A673 (cell line): ENCODE measurements around the gene PDCD1. TPM values are rescaled to one million over a fixed set of nuclear protein-coding genes. Genes with fewer than 3 reads are reported as not detected.

Experiments
- BruUV-seq: library from RNA; stranded (reverse); fragments of 400-500 nt; replicated peaks from 2 replicates; lab custom pipeline; 2021; lab: Mats Ljungman, UMichigan
- CTCF ChIA-PET: fragments of 300-600 bp; sonication (Branson Sonifier 250); formaldehyde crosslinking; loops from one replicate; lab custom pipeline; 2022; ENCODE audit warnings: antibody characterized with exemption; lab: Charles Lee
- POLR2A ChIA-PET: fragments of 300-600 bp; sonication (Branson Sonifier 250); formaldehyde crosslinking; loops from one replicate; lab custom pipeline; 2022; ENCODE audit warnings: antibody characterized with exemption; ENCODE audit not compliant: low non-redundant PET; lab: Charles Lee
- DNase-seq: peaks from one replicate; pipeline ENCODE4 v3.0.0-alpha.2; 2015; ENCODE audit warnings: low spot score
- H3K27ac ChIP-seq: fragments of 200-600 bp; sonication (generic); 2 replicates; pipeline ENCODE4 v1.5.1; 2016; ENCODE audit warnings: mixed run types, low read depth, mild to moderate bottlenecking, mixed read lengths, antibody characterized with exemption, low read length; ENCODE audit not compliant: poor library complexity, severe bottlenecking
- H3K27me3 ChIP-seq: fragments of 200-600 bp; sonication (generic); replicated peaks from 2 replicates; pipeline ENCODE4 v1.6.1; 2017; ENCODE audit warnings: mixed run types, low read depth, mild to moderate bottlenecking, mixed read lengths, antibody characterized with exemption, low read length; ENCODE audit not compliant: insufficient read depth, poor library complexity
- H3K36me3 ChIP-seq: fragments of 200-600 bp; sonication (generic); 2 replicates; pipeline ENCODE4 v1.6.1; 2016; ENCODE audit warnings: mixed run types, mild to moderate bottlenecking, mixed read lengths, antibody characterized with exemption, low read length; ENCODE audit not compliant: insufficient read depth, poor library complexity, severe bottlenecking
- H3K4me1 ChIP-seq: fragments of 200-600 bp; sonication (generic); 2 replicates; pipeline ENCODE4 v1.6.1; 2017; ENCODE audit warnings: mixed run types, mild to moderate bottlenecking, mixed read lengths, antibody characterized with exemption, low read length; ENCODE audit not compliant: insufficient read depth, poor library complexity, severe bottlenecking
- H3K4me3 ChIP-seq: fragments of 200-600 bp; sonication (generic); 2 replicates; pipeline ENCODE4 v1.5.1; 2016; ENCODE audit warnings: low read depth, mixed run types, mild to moderate bottlenecking, mixed read lengths, low read length; ENCODE audit not compliant: poor library complexity, severe bottlenecking
- H3K9me3 ChIP-seq: fragments of 200-600 bp; sonication (generic); 2 replicates; pipeline ENCODE4 v1.6.1; 2016; ENCODE audit warnings: mixed run types, low read depth, mild to moderate bottlenecking, mixed read lengths, antibody characterized with exemption, low read length; ENCODE audit not compliant: poor library complexity, severe bottlenecking
- CTCF ChIP-seq: fragments of 300-800, 200-600 bp; sonication (generic); conservative IDR thresholded peaks from 2 replicates; pipeline ENCODE4 v1.5.1; 2017; ENCODE audit warnings: low read depth, mild to moderate bottlenecking, antibody characterized with exemption, low read length, moderate library complexity, mixed read lengths
- EZH2 ChIP-seq: fragments of 200-600 bp; sonication (generic); IDR thresholded peaks from 2 replicates; pipeline ENCODE4 v1.6.1; 2017; ENCODE audit warnings: borderline replicate concordance, low read depth, mild to moderate bottlenecking, mixed read lengths, antibody characterized with exemption, low read length; ENCODE audit not compliant: poor library complexity, severe bottlenecking
- intact Hi-C: fragments of 100-400 bp; cut with micrococcal nuclease; formaldehyde crosslinking; loops from one replicate; pipeline ENCODE4 v1.10.0; 2022; ENCODE audit not compliant: unreplicated experiment
- total RNA-seq: library from RNA; stranded (reverse); gene quantifications from 2 replicates; pipeline ENCODE4 v1.2.3, GENCODE V29; 2021

The PDCD1 gene
- total RNA-seq, 1 experiment from 2014 or later, result 0.34 TPM

- intact Hi-C loops, result no loop called here
- CTCF ChIA-PET, result no interaction called here
These were observed 47.2 kb upstream of the PDCD1 start for GRCh38 chr2:241905716-241906377.

GRCh38 chr2:241904791-241905710 lies 46.4 kb upstream of the PDCD1 start:
- H3K9me3 ChIP-seq, result no peaks in the 10 kb centered on the region
- CTCF ChIA-PET, result no interaction called here
- H3K4me1 ChIP-seq, result no peaks in the 10 kb centered on the region
- no peak overlapping the region for H3K4me3 ChIP-seq
- peaks cover 3% of the 10 kb centered on the region for H3K36me3 ChIP-seq
- DNase-seq, result no peak
- TF ChIP-seq CTCF, result no peak
- POLR2A ChIA-PET, result no interaction called here
- BruUV-seq, result no TSS peak
- peak overlapping the region; percentile 30 for H3K27ac ChIP-seq
- no peaks in the 10 kb centered on the region for H3K27me3 ChIP-seq
- intact Hi-C loops, result no loop called here

More at GRCh38 chr2:241905716-241906377, 47.2 kb upstream of the PDCD1 start:
- no peak overlapping the region for H3K4me3 ChIP-seq
- POLR2A ChIA-PET, result no interaction called here
- H3K4me1 ChIP-seq, result no peaks in the 10 kb centered on the region
- no peak for TF ChIP-seq CTCF
- TF ChIP-seq EZH2, result no peak
- H3K36me3 ChIP-seq, result peaks cover 3% of the 10 kb centered on the region
- DNase-seq, result no peak
- no TSS peak for BruUV-seq
- H3K9me3 ChIP-seq, result no peaks in the 10 kb centered on the region
- no peak overlapping the region for H3K27ac ChIP-seq
- H3K27me3 ChIP-seq, result no peaks in the 10 kb centered on the region

GRCh38 chr2:241904011-241904718 lies 45.5 kb upstream of the PDCD1 start:
- H3K27ac ChIP-seq, result peak overlapping the region; percentile 30
- no peak for DNase-seq
- intact Hi-C loops, result no loop called here
- H3K4me1 ChIP-seq, result no peaks in the 10 kb centered on the region
- H3K9me3 ChIP-seq, result no peaks in the 10 kb centered on the region
- no peak overlapping the region for H3K4me3 ChIP-seq
- peaks cover 3% of the 10 kb centered on the region for H3K36me3 ChIP-seq
- ChIA-PET POLR2A (no interaction called here), CTCF (interaction anchor here (0.6 kb wide), 1 partner anchor 246 kb away, joined by 6 read pairs; no protein-coding TSS in a partner anchor)
- TF ChIP-seq CTCF (no peak), EZH2 (no peak)
- H3K27me3 ChIP-seq, result no peaks in the 10 kb centered on the region
- BruUV-seq, result no TSS peak
